ENCODE results near the gene CCDC177. TPM values are rescaled to one million over a fixed set of nuclear protein-coding genes. Genes with fewer than 3 reads are reported as not detected.

The CCDC177 gene
- total RNA-seq, 3 donors from 2014 or later (not counting 1 experiment from before 2014, with no cell fraction given), result not detected

DNA sequence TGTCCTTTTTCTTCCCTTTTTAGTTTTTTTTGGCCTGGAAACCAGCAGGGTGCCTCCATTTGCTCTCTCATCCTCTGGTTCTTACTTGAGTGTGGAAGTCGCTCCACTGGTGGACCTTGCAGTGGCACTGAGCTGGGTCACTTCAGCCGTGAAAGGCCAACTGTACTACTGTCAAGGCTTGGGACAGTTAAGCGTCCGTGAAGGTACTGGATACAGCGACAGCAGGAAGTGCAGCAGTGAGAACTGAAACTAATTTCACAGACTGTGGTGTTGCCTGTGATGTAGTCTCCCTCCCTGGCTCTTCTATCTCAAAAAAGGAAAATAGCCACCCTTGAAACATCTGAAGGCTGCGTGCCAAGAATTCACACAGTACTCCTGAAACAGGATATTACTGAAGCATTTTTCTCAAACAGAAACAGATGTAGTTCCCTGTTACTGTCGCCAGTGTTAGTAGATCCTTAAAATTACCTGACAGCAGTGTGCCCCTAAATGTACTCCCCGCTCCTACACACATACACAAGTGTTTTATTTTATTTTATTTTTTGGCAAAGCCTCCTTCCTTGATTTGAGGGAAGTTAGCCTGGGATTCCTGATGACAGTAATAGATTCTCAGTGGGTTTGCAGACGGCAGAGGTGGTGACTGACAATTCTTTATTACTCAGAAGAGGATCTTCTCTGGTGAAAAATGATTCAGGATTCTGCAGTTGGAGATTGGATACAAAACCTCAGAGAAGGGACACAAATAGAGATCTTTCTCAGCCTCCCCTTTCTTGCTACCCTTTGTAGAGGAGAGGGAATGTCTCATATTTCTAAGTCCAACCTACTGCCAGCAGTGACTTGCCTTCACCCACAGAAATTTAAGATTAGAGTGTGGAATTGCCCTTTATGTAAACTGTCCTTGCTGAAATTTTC, 41.1 kb upstream of the CCDC177 start:
- Mint-ChIP-seq H3K4me1 (peaks cover 84 to 87% of the 10 kb centered on the region in 2 donors), H3K4me3 (peak overlapping the region; percentile 89), H3K9me3 (no peaks in the 10 kb centered on the region), H3K27me3 (ENCODE audit: low read depth in 2 of 2) (no peaks in the 10 kb centered on the region), H3K36me3 (no peaks in the 10 kb centered on the region), H3K27ac (peak overlapping the region; percentile 95 to 96)
- ATAC-seq, result peak; percentile 36 to 57 (median 37)
- Histone ChIP-seq H3K36me3 (ENCODE audit: control insufficient read depth, insufficient read depth, low read length) (no peaks in the 10 kb centered on the region), H3K4me3 (ENCODE audit: low read length) (peak overlapping the region; percentile 9), H3K4me1 (ENCODE audit: control insufficient read depth, insufficient read depth, low read length) (peaks cover 60% of the 10 kb centered on the region), H3K27ac (ENCODE audit: low read length) (peak overlapping the region; percentile 76), H3K27me3 (ENCODE audit: control insufficient read depth, insufficient read depth, low read length) (no peaks in the 10 kb centered on the region), H3K9me3 (ENCODE audit: control insufficient read depth, insufficient read depth, low read length) (no peaks in the 10 kb centered on the region)
- peak; percentile 27 to 80 for DNase-seq
- intact Hi-C loops (cut with micrococcal nuclease), result loop anchor here (10.0 kb wide), 1 partner anchor 821 kb away; the partner anchor contains the start of gene ZFP36L1
- TF ChIP-seq, protein P1, sequence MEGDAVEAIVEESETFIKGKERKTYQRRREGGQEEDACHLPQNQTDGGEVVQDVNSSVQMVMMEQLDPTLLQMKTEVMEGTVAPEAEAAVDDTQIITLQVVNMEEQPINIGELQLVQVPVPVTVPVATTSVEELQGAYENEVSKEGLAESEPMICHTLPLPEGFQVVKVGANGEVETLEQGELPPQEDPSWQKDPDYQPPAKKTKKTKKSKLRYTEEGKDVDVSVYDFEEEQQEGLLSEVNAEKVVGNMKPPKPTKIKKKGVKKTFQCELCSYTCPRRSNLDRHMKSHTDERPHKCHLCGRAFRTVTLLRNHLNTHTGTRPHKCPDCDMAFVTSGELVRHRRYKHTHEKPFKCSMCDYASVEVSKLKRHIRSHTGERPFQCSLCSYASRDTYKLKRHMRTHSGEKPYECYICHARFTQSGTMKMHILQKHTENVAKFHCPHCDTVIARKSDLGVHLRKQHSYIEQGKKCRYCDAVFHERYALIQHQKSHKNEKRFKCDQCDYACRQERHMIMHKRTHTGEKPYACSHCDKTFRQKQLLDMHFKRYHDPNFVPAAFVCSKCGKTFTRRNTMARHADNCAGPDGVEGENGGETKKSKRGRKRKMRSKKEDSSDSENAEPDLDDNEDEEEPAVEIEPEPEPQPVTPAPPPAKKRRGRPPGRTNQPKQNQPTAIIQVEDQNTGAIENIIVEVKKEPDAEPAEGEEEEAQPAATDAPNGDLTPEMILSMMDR (IDR thresholded peaks at IDR 0.05), result no peak
- 4% methylated on average over 8 of the region's 9 CpGs for WGBS (ENCODE audit: insufficient coverage)

- TF ChIP-seq, protein P1 (IDR thresholded peaks at IDR 0.05), result no peak
- intact Hi-C loops (cut with micrococcal nuclease), result loop anchor here (10.0 kb wide), 1 partner anchor 820 kb away; the partner anchor contains the start of gene ZFP36L1
- H3K36me3 Mint-ChIP-seq, result no peaks in the 10 kb centered on the region
- Histone ChIP-seq H3K4me1 (ENCODE audit: control insufficient read depth, insufficient read depth, low read length) (peaks cover 63% of the 10 kb centered on the region), H3K27ac (ENCODE audit: low read length) (peak overlapping the region; percentile 76), H3K36me3 (ENCODE audit: control insufficient read depth, insufficient read depth, low read length) (no peaks in the 10 kb centered on the region), H3K9me3 (ENCODE audit: control insufficient read depth, insufficient read depth, low read length) (no peaks in the 10 kb centered on the region), H3K27me3 (ENCODE audit: control insufficient read depth, insufficient read depth, low read length) (no peaks in the 10 kb centered on the region), H3K4me3 (ENCODE audit: low read length) (no peak overlapping the region)
- ATAC-seq (no peak), DNase-seq (no peak)
- H3K27ac Mint-ChIP-seq, result peak overlapping the region; percentile 95 to 96
- WGBS (ENCODE audit: insufficient coverage), result 42% methylated on average over 5 of the region's 5 CpGs
- H3K4me3 Mint-ChIP-seq, result peak overlapping the region; percentile 89
- no peaks in the 10 kb centered on the region for H3K27me3 Mint-ChIP-seq (ENCODE audit: low read depth in 2 of 2)
- H3K4me1 Mint-ChIP-seq, result peaks cover 82 to 85% of the 10 kb centered on the region in 2 donors
- H3K9me3 Mint-ChIP-seq, result no peaks in the 10 kb centered on the region
These were observed 40.4 kb upstream of the CCDC177 start for GRCh38 chr14:69615121-69615495.

- Histone ChIP-seq H3K4me3 (ENCODE audit: low read length) (no peak overlapping the region), H3K27ac (ENCODE audit: low read length) (peak overlapping the region; percentile 76), H3K36me3 (ENCODE audit: control insufficient read depth, insufficient read depth, low read length) (no peaks in the 10 kb centered on the region), H3K9me3 (ENCODE audit: control insufficient read depth, insufficient read depth, low read length) (no peaks in the 10 kb centered on the region), H3K27me3 (ENCODE audit: control insufficient read depth, insufficient read depth, low read length) (no peaks in the 10 kb centered on the region), H3K4me1 (ENCODE audit: control insufficient read depth, insufficient read depth, low read length) (peaks cover 60% of the 10 kb centered on the region)
- TF ChIP-seq, protein P1 (IDR thresholded peaks at IDR 0.05), result no peak
- Mint-ChIP-seq H3K9me3 (no peaks in the 10 kb centered on the region), H3K4me3 (peak overlapping the region; percentile 89), H3K36me3 (no peaks in the 10 kb centered on the region), H3K27ac (peak overlapping the region; percentile 95 to 96), H3K27me3 (ENCODE audit: low read depth in 2 of 2) (no peaks in the 10 kb centered on the region), H3K4me1 (peaks cover 77 to 84% of the 10 kb centered on the region in 2 donors)
- ATAC-seq (no peak), DNase-seq (peak in 1 of 2 donors; percentile 41)
- WGBS (ENCODE audit: insufficient coverage), result 12% methylated on average over 2 of the region's 2 CpGs
- intact Hi-C loops (cut with micrococcal nuclease), result loop anchor here (5.0 to 10.0 kb wide), 2 partner anchors 462 to 820 kb away; partner anchors contain the start of genes DCAF5 and ZFP36L1
These were observed 39.9 kb upstream of the CCDC177 start for GRCh38 chr14:69614592-69614991.
